GM06990 (cell line): ENCODE results near the gene PPP3CA.

Source experiments
- DNase-seq: peaks from one replicate; pipeline ENCODE4 v3.0.0-alpha.2; 2011; ENCODE audit not compliant: insufficient read length; ENCODE audit errors: extremely low read depth
- H3K27me3 ChIP-seq: replicated peaks from 2 replicates; pipeline ENCODE4 v1.6.0; 2011; ENCODE audit warnings: low read length; ENCODE audit not compliant: control insufficient read depth, insufficient read depth
- H3K36me3 ChIP-seq: 2 replicates; pipeline ENCODE4 v1.5.1; 2011; ENCODE audit warnings: low read length; ENCODE audit not compliant: control insufficient read depth, insufficient read depth
- H3K4me3 ChIP-seq: replicated peaks from 2 replicates; pipeline ENCODE4 v1.5.1; 2011; ENCODE audit warnings: low read depth, mild to moderate bottlenecking, control low read depth, low read length
- TF ChIP-seq, protein P1 (sequence below): IDR thresholded peaks from 2 replicates; pipeline ENCODE4 v1.5.1; 2011; ENCODE audit warnings: low read length, control low read depth, mild to moderate bottlenecking, inconsistent platforms; ENCODE audit not compliant: insufficient read depth, poor library complexity, severe bottlenecking

PPP3CA gene

DNA sequence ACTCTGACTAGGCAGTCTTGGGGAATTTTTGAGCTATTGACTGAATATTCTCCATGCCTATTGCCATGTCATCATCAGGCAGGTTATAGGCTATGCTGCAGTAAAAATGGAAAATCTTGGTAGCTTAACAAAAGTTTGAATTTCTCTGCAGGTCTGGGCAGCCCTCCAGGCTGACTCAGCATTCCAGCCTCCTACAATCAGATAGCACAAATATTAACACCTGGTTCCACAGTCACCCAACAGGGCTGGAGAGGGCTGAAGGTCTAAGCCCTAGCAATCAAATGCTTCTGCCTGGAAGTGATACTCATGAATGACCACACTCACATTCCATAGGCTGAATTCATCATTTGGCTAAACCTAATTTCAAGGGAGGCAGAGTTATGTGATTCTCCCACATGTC lies 9.6 kb upstream of the PPP3CA start:
- Histone ChIP-seq H3K27me3 (no peaks in the 10 kb centered on the region), H3K36me3 (no peaks in the 10 kb centered on the region), H3K4me3 (no peak overlapping the region)
- TF ChIP-seq, protein P1, sequence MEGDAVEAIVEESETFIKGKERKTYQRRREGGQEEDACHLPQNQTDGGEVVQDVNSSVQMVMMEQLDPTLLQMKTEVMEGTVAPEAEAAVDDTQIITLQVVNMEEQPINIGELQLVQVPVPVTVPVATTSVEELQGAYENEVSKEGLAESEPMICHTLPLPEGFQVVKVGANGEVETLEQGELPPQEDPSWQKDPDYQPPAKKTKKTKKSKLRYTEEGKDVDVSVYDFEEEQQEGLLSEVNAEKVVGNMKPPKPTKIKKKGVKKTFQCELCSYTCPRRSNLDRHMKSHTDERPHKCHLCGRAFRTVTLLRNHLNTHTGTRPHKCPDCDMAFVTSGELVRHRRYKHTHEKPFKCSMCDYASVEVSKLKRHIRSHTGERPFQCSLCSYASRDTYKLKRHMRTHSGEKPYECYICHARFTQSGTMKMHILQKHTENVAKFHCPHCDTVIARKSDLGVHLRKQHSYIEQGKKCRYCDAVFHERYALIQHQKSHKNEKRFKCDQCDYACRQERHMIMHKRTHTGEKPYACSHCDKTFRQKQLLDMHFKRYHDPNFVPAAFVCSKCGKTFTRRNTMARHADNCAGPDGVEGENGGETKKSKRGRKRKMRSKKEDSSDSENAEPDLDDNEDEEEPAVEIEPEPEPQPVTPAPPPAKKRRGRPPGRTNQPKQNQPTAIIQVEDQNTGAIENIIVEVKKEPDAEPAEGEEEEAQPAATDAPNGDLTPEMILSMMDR, result no peak
- no peak for DNase-seq

- Histone ChIP-seq H3K36me3 (no peaks in the 10 kb centered on the region), H3K4me3 (no peak overlapping the region), H3K27me3 (no peaks in the 10 kb centered on the region)
- TF ChIP-seq, protein P1, result no peak
- DNase-seq, result no peak
These were observed 8.7 kb upstream of the PPP3CA start for GRCh38 chr4:101355767-101356702.

DNA sequence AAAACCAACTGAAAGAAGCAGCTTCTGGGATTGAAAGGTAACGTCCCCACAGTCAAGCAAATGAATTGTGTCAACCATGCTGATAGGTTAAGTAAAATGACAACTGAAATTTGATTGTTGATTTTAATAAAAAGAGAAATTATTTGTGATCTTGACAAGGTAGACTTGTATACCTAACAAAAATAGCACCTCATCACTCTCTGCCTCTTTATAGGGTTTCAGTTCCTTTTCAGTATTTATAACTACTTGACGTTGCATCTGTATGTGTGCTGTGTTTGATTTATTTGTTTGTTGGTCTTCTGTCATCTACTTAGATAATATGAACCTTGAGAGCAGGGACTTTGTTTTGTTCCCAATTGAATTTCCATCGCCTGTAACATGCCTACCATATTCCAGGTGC lies 7.9 kb upstream of the PPP3CA start:
- no peaks in the 10 kb centered on the region for H3K36me3 ChIP-seq
- TF ChIP-seq, protein P1, result no peak
- peak; percentile 32 for DNase-seq
- H3K27me3 ChIP-seq, result no peaks in the 10 kb centered on the region
- no peak overlapping the region for H3K4me3 ChIP-seq

GRCh38 chr4:101349801-101350064 lies 2.4 kb upstream of the PPP3CA start:
- TF ChIP-seq, protein P1, result no peak
- Histone ChIP-seq H3K4me3 (no peak overlapping the region), H3K27me3 (no peaks in the 10 kb centered on the region), H3K36me3 (no peaks in the 10 kb centered on the region)
- DNase-seq, result no peak

GRCh38 chr4:101348995-101349800 lies 1.9 kb upstream of the PPP3CA start:
- TF ChIP-seq, protein P1, result no peak
- Histone ChIP-seq H3K27me3 (no peaks in the 10 kb centered on the region), H3K4me3 (no peak overlapping the region), H3K36me3 (no peaks in the 10 kb centered on the region)
- no peak for DNase-seq
